IPS-NIHi7 (cell line): ENCODE results near the gene BYSL.
"Not testable (repeated sequence)": the region's sequence is repeated elsewhere in the genome, so short reads cannot be mapped to it uniquely, and the experiment has no call there.

ENCODE experiments used
- DNase-seq: peaks from one replicate; pipeline ENCODE4 v3.0.0; 2012; ENCODE audit warnings: mixed read lengths; ENCODE audit errors: extremely low spot score

Gene BYSL

DNA sequence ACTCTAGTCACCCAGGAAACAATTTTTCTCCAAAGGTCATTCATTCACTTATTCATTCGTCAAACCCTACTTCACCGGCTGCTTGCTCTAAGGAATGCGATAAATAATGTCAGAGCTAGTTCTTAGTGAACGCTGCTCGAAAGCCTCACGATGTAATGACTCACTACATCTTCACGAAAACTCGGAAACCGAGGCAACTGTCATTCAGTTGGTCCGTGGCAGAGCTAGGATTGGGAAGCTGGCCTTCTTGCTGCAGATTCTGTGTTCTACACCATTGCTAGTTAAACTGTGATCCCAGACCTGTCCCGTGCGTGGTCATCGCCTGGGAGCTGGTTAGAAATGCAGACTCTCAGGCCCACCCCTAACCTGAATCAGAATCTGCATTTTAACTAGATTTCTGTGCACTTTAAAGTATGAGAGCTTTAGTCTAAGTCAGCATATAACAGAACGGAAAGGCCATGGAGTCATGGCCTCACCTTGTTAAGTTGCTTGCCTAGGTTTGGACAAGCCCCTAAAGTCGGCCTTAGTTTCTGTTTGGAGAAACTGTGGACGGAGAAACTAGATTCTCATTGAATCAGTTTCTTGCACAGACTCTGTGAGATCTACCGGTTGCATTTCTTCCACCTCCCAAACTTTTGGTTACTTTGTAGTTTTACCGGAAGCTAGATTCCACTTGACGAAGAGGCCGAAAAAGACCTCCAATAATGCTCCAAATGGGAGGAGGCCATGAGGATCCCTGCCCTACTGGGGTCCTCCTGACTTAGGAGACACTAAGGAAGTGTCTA, 21.0 kb downstream of the BYSL start:
- no peak for DNase-seq

DNA sequence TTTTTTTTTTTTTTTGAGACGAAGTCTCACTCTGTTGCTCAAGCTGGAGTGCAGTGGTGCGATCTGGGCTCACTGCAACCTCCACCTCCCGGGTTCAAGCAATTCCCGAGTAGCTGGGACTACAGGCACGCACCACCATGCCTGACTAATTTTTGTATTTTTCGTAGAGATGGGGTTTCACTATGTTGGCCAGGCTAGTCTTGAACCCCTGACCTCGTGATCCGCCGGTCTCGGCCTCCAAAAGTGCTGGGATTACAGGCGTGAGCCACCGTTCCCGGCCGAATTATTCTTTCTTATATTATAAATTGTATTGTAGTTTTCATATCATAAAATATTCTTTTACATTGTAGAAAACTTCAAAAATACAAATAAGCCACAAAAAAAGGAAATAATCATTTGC, 21.6 kb downstream of the BYSL start:
- DNase-seq: not testable (repeated sequence)

DNA sequence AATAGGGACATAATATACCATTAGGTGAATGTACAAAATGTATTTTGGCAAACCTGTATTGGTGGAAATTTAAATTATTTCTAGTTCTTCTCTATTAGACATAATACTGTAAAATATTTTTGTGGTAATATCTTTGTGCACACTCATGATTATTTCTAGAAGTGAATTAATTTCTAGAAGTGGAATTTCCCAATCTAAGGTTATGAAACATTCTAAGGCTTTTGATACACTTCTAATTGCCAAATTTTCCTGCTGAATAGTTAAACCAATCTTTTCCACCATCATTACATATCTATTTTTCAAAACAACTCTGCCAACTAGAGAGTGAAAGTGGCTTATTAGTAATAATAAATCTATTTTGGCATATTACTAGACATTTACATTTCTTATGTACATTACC, 22.2 kb downstream of the BYSL start:
- no peak for DNase-seq

DNA sequence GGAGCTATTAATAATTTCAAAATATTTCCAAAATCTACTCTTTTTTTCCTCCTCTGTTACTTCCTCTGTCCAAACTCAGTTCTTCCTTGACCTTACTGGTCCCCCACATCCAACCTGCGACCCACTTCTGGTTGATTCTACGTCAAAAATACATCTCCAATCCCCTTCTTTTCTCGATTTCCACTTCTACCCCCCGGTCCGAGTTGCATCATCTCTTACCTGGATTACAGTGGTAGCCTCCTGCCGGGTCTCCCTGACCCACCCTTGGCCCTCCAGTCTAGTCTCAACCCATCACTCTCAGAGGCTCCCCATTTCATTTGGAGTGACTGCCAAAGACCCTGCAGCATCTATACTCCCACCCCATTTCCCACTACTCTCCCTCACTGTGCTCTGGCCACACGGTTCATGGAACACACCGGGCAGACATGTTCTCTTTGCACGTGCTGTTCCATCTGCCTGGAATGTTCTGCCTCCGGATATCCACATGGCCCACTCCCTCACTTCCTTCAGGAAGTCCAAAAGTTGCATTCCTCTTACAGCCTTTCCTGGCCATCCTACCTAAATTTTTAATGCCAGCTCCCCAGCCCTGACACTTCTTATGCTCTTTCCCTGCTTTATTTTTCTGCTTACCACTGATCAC, 26.4 kb downstream of the BYSL start:
- no peak for DNase-seq

DNA sequence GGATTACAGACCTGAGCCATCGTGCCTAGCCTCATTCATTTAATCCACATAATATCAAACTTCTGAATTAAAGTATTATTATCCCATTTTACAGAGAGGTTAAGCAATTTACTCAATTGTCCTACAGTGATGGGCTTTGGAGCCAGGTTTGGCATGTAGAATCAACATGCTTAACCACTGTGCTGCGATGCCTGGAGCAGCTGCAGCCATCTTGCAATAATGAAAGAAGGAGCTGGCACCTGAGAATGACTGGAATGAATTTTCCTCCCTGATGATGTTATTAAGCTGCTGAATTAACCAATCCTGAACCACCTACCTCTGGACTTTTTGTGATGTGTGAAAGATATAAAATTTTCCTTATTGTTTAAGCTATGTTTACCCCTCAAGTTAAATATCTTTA, 33.4 kb downstream of the BYSL start:
- DNase-seq: no peak

DNA sequence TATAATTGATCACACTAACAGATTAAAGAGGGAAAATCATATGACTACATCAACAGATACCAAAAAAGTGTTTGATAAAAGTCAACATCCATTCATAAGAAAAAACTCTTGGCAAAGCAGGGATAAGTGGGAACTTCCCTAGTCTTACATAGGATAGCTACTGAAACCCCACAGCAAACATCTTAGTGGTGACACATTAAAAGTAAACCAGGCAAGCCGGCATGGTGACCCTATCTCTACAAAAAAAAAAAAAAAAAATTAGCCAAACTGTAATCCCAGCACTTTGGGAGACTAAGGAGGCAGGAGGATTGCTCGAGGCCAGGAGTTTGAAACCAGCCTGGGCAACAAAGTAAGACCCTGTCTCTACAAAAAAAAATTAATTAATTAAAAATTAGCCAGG, 34.1 kb downstream of the BYSL start:
- no peak for DNase-seq

DNA sequence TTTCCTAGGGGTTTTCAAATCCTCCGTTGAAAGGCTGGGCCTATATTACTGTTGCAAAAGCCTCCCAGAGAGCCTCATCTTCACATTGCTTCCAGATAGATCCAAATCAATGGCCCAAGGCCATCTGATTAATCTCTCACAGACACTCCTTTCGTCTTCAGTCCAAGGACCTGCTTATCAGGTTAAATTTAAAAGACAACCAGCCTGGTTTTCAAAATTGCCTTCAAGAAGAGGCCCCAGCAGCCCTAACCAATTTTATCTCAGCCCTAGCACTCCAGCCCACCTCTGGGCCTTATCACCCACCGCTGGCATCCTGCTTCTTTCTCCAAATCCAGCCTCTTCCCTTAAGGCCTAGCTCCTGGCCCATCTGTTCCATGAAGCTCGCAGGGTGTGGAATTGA, 35.8 kb downstream of the BYSL start:
- DNase-seq: no peak

DNA sequence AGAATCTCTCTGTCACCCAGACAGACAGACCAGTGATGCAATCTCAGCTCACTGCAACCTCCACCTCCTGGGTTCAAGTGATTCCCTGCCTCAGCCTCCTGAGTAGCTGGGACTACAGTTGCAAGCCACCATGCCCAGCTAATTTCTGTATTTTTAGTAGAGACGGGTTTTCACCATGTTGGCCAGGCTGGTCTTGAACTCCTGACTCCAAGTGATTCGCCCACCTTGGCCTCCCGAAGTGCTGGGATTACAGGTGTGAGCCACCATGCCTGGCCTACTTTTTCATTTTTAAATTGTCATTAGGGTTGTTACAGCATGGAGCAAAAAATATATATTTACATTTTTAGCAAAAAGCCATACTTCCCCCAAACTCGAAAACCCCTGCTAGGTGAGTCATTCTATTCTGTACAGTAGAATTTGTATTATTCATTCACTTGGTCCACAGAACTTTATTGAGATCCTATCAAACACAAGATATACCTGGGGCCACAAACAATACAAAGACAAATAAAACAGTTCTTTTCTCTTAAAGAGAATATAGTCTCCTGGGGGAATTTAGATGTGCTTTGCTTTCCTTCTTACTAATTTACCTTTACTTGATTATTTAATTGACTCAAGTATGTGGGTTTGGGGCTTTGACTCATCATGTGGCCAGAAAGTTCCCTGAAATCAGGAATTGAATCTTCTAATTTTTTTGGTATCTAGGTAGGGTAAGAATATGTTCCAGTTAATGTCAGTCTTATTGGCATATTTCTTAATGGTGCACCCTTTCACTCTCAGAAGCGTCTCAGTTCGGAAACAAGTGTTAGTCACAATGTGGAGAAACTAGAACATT, 36.9 kb downstream of the BYSL start:
- no peak for DNase-seq

DNA sequence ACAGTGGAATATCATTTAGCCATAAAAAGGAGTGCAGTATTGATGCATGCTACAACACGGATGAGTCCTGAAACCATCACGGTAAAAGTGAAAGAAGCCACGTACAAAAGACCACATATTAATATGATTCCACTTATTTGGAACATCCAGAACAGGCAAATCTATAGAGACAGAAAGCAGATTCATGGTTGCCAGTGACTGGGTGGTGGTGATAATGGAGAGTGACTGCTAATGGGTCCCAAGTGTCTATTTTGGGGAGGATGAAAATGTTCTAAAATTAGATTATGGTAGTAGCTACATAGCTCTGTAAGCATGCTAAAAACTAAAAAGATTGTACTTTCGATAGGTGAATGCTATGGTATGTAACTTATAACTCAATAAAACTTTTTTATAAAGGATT, 38.7 kb downstream of the BYSL start:
- DNase-seq: no peak

DNA sequence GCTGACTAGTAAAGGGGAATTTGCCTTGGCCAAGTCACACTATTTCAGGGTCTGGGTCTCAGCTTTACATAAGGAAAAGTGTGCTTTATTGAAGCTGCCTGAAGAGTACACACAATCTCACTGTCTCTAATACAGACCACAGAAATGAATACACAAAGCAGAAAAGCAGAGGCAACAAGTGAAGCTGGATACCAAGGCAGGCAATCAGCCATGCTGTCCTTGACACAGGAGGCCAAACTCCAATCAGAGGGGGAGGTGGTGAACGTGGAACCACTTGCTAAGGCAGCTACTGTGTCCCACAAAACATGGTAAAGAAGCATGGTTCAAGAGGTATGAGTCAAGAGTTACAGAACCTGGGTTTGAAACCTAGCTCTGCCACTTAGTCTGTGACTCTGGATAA, 42.1 kb downstream of the BYSL start:
- no peak for DNase-seq

DNA sequence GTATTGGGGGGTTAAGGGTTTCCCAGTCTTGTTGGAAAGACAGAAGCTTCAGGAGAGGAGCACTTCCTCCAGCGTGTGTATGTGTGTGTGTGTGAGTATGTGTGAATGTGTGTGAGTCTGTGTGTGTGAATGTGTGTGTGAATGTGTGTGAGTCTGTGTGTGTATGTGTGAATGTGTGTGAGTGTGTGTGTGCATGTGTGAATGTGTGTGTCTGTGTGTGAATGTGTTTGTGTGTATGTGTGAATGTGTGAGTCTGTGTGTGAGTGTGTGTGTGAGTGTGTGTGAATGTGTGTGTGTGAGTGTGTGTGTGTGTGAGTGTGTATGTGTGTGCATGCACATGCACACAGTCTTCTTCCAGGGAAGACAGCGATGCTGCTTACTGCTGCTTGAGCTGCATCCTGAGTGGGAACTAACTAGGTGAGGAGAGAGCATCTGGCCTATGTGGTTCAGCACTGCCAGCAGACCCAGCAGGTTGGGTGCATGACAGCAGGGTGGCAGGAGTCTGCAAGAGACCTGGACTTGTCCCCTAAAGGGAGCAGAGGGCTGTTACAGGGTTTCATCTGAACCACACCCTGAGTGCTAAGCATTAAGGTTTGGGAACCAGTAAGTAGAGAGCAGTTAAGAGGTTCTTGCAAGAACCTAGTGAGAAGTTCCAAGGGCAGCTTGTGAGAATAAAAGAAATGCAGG, 43.0 kb downstream of the BYSL start:
- no peak for DNase-seq

DNA sequence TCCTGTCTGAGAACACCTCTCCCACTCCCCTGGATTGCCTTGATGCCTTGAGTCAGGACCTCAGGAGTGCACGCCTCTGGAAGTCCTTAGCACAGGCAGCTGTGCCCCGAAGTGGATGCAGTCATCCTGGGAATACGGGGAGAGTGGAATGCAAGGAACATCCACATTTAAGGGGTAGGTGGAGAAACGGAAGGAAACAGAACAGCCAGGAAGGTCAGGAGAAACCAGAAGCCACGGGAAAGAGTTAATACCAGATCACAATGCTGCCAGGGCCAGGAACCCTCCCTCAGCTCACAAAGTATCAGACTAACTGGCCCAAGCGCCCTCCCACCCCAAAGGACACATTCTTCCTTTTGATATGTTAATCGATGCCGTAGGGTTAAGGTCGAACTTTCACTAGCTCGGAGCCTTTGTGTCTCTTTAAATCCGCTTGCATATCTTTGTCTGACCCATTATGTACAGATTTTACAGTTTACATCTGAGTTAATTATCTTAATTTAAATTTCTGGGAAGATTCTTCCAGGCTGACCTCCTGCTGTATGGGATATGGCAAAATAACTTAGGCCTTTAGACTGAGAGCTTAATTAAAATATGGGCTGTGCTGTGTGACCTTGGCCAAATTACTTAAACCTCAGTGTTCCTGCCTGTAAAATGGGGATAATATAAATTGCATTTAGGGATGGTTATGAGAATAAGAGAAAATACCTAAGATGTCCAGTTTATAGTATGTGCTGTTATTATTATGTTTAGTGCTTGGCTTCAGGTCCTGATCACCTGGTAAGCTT, 44.3 kb downstream of the BYSL start:
- peak; percentile 83 for DNase-seq

DNA sequence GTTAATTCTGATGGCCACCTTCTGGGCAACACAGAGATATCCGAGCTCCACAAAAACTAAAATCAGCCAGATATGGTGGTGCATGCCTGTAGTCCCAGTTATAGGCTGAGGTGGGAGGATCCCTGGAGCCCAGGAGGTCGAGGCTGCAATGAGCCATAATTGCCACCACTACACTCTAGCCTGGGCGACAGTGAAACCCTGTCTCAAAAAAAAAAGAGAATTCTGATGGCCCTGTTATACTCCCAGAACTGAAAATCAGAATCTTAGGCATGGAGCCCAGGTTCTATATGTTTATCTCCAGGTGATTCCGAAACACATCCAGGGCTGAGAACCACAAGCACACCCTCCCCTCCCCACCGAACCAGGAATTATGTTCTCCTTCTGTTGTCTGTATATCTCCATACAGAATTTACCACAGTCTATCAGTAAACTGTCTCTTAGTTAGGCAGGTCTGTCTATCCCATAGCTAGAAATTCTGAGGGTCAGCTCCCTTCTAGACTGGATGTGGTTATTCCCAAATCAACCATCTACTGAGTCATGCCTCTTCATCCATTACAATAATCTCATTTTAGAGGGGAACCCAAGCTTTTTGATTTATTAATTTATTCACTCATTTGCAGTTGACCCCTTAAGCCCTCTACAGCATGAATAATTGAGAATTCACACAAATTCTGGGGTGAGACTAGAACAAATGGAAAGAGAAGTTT, 45.1 kb downstream of the BYSL start:
- DNase-seq: no peak

DNA sequence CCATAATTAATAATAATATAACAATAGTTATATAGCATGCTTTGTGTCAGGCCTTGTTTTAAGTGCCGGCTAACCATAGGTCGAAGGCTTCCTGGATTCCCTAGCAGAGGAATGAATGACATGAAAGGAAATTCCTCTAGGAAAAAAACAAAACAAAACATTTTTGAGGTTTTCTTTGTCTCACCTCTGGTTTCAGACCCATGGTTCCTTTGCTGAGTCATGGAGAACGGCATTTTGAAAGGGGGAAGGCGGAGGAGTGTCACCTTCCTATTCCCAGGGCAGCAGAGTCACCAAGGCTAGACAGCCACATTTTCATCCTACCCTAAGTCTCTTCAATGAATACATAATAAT, 45.6 kb downstream of the BYSL start:
- peak; percentile 67 for DNase-seq

DNA sequence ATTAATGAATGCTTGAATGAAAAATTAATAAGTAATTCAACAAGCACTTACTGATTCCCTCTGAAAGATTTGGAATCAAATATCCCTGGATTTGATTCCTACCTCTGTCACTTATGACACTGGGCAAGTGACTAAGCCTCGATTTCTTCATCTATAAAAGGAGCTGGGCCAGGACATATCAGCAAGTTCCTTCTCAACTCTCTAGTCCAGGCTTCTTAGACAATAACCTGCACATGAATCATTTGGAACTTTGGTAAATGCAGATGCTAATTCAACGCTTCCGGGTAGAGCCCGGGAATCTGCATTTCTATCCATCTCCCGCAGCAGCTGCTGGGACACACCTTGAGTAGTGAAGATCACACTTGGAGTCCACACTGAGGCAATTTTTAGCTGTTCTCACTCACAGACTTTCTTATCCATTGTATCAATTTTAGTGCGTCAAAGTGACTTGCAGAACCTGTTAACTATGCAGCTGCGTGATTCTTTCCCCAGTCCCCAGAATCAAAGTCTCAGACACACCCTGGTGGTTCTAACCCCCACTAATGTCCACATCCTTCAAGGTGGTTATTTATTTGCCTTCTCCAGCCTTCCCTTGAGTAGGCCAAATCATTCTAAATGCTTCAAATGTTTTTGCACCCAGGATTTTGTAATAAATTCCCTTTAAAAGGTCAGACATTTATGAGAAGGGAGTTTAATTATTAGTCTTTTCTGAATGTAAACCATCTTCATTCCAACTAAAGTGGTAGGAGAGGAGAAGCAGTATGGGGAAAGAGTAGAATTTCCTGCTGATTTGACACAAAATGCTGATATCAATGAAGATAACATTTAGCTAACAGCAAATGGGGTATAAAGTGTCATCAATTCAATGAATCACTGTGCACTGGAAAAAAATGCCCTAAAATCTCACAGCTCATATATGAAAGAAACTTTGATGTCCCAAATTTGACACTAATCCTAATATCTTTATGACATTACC, 46.3 kb downstream of the BYSL start:
- no peak for DNase-seq

DNA sequence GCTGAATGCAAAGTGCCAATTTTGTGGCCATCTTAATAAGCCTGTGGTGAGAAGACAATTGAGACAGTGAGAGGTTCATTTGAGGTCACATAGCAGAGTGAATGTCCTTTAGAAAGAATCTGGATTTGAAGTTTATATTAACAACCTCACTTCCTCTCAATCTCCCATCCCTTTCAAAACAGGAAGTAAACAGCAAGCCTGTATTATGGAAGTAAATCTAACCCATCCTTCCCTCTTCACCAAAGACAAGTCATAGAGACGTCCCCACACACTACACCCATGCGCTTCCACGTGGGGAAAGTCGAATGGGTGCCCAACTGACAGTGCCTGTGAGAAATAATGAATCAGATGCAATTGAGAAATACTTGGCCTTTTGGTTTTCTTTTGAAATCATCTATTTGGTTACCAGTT, 49.1 kb downstream of the BYSL start:
- DNase-seq: no peak

DNA sequence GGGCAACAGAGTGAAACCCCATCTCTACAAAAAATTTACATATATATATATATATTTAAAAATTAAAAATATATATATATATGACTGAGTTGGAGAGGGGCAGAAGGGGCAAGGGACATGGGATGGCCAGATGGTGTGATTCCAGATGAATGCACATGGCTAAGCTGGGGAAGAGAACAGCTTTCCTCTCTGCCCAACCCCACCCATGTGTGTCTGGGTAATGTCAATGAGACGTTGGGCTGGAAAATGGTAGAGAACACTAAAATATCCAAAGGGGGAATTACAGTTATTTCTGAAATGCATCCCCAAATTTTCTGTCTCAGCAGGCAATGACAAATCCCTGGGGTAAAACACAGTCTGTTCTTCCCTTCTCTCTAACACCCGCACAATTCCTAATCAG, 51.5 kb downstream of the BYSL start:
- no peak for DNase-seq

DNA sequence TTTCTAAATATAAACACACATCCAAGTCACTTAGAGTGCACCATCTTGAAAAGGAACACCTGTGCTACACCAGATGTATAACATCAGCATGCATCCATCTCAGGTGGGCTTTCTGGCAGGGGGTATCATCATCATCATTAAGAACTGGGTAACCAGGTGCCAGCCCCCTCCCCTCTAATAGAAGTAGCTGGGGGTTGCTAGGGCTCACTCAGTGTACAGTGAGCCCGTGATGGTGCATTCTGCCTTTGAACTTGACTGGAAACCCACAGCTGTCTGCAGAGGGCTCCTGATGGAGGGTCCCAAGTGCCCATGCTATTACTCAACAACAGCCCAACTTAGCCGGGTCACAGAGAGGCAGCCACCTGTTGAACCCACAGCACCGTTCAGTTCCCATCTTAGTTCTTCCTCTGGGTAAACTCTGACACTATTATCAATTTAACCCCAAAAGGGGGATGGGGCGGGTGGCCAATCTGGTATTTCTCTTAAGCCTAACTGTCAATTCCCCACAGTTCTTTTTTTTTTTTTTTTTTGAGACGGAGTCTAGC, 53.1 kb downstream of the BYSL start:
- DNase-seq: no peak

DNA sequence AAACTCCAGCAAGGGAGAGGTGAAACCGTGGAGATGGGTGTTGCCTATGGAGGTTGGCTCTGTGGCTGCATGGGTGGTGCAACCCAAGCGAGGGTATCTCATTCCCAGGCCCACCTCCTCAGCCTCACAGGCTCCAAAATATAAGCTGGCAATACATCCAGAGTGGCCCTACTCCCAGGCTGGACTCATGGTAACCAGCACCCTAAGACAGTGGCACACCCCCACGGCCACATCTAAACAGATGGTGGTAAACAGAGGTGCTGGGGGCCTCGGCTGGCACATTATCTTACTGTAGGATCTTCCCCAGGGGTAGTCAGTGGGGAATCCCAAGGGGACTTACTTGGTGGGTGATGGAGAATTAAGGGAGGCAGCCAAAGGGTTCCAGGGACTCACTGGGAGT, 54.0 kb downstream of the BYSL start:
- no peak for DNase-seq
